ES-I3 (cell line): ENCODE results near the gene SEMA5B.
A peak's percentile ranks its signal among the peaks of the same experiment; 100 is the strongest.

Experiments used
- H3K36me3 ChIP-seq: 2 replicates; pipeline ENCODE4 v1.6.1; 2013; ENCODE audit warnings: mild to moderate bottlenecking, low read length, control low read depth, moderate library complexity; ENCODE audit not compliant: insufficient read depth
- H3K4me1 ChIP-seq: 2 replicates; pipeline ENCODE4 v1.6.1; 2013; ENCODE audit warnings: mild to moderate bottlenecking, control low read depth, low read length; ENCODE audit not compliant: insufficient read depth
- H3K9ac ChIP-seq: 2 replicates; pipeline ENCODE4 v1.6.1; 2013; ENCODE audit warnings: low read depth, mild to moderate bottlenecking, low read length, moderate library complexity
- H3K9me3 ChIP-seq: 2 replicates; pipeline ENCODE4 v1.6.1; 2013; ENCODE audit warnings: mild to moderate bottlenecking, low read length, moderate library complexity; ENCODE audit not compliant: control insufficient read depth, insufficient read depth

Gene SEMA5B

DNA sequence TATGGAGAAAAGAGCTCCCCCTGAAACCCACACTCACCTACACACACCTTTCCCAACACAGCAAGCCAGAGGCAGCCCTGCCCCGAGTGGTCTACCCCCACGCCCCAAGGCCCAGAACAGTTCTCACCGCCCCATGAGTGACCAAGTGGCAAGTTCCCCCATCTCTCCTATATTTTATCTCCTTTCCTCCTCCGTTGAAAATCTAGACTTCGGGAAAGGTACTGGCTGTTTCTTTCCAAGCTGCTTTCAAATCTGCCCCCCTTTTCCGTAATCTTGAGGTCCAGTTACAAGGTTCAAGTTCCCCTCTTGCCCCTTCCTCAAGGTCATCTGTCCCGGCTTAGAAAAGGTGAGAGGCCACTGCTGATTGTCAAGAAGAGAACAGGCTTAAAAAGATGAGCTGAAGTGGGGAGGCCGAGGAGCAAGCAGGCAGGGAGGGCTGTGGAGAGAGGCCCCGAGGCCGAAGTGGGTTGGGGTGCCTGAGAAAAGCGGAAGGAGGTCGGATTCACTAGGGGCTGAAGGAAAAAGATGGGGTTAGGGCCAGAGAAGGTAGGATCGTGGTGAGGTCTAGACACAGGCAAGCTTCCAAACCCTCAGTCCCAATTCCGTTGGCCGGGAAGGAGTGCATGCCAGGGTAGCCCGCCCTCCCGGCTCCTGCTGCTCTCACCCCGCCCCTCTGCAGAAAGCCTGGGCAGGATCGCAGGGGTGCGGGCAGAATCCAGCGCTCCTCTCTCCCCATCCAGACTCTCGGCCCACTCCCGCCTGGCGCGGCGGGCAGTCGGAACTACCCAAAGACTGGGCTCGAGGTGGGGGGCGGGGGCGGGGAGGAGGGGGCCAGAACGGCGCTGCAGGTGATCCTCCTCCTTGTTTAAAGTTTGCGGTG is 1.7 kb downstream of the SEMA5B start:
- no peaks in the 10 kb centered on the region for H3K36me3 ChIP-seq
- H3K9me3 ChIP-seq: no peaks in the 10 kb centered on the region
- peak overlapping the region; percentile 47 for H3K9ac ChIP-seq
- H3K4me1 ChIP-seq: peaks cover 18% of the 10 kb centered on the region

DNA sequence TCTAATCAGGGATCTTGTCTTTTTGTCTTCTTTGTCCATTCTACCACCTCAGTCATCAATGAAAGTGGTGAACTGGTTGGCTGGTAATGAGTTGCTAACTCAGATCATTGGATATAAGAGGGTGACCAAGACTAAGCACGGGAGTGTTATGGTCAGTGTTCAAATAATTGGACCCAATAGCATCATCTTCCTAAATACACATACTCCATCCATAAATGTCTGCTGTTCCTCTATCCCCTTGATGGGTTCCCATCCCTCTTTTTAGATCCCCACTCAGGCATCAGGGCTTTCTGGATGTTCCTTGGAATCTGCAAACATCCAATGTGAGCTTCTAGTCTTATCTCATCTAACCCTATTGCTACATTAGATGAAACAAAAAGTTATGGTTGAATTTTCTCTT is 3.5 kb downstream of the SEMA5B start:
- Histone ChIP-seq H3K9ac (no peak overlapping the region), H3K9me3 (no peaks in the 10 kb centered on the region), H3K36me3 (no peaks in the 10 kb centered on the region), H3K4me1 (peaks cover 24% of the 10 kb centered on the region)

DNA sequence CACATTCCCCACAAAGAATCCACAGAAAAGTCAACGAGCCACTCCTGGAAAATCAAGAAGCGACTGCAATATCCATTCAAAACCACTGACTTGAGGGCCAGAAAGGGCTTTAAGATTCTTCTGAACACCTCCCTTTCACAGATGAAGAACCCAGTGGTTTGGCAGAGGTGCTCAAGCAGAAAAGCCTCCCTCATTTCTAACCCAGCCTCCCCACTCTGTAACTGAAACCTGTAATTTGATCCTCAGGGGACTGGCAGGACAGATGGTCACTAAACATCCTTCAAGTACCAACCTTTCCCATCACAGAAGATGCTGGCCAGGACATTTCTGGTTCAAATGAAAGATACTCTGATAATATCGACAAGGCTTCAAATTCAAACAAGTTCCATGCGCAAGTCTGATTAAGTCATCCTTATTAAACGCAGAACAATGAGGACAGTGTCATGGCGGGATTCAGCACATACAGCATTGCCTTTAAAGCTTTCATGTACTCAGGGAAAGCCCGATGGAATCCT is 5.5 kb downstream of the SEMA5B start:
- Histone ChIP-seq H3K9me3 (no peaks in the 10 kb centered on the region), H3K36me3 (no peaks in the 10 kb centered on the region), H3K4me1 (peaks cover 22% of the 10 kb centered on the region), H3K9ac (no peak overlapping the region)

DNA sequence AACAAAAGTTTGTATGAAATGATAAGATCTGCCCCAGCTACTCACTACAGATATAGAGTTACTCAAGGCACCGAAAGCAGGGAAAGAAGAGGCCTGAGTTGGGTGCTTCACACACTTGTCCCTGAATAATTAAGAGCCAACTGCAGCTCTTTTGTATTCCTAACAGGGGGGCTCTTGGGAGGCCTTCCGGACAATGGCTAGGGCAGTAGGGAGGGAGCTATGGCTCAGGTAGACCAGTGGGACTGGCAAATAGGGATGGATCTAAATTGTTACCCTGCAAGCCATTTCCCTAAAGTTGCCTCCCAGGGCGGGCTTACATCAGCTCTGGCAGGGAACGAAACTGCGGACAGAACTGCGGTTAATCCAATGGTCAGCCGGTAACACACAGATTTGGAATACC is 6.2 kb downstream of the SEMA5B start:
- Histone ChIP-seq H3K36me3 (no peaks in the 10 kb centered on the region), H3K4me1 (peaks cover 22% of the 10 kb centered on the region), H3K9ac (no peak overlapping the region), H3K9me3 (no peaks in the 10 kb centered on the region)

DNA sequence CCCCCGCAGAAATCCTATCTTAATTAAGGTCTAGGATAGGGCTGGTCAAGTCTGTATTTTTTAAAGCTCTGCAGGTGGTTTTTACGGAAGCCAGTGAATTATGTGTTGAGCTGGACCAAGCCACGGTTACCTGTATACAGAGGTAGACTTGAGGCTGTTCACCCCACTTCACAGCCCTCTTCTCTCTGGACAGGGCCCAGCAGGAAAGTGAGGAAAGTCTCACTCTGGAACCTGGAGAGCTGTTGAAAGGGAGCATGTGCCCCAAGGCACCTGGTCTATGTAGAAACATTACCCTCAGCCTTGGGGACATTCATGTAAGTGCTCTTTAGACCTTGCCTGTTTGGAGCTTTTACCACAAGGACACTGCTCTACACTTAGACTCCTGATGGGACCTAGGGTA is 6.9 kb downstream of the SEMA5B start:
- no peak overlapping the region for H3K9ac ChIP-seq
- no peaks in the 10 kb centered on the region for H3K9me3 ChIP-seq
- peaks cover 22% of the 10 kb centered on the region for H3K4me1 ChIP-seq
- H3K36me3 ChIP-seq: no peaks in the 10 kb centered on the region

DNA sequence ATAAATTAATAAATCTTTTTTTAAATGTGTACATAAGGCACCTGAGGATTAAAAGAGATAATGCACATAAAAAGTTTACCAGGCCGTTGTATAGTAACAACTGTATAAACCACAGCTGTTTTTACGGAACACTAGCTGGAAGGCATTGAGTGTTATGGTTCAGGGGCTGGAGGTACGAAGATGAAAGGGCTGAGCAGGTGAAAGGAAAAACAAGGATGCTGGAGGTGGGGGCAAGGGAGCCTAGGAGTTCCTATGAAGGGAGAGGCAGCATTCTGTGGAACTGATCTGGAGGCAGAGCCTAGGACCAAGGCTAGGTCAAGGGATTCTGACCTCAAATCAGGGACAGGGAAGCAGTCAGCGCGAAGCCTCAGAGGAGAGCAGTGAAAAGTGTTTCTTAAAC is 8.0 kb downstream of the SEMA5B start:
- H3K36me3 ChIP-seq: no peaks in the 10 kb centered on the region
- H3K9ac ChIP-seq: no peak overlapping the region
- peaks cover 22% of the 10 kb centered on the region for H3K4me1 ChIP-seq

DNA sequence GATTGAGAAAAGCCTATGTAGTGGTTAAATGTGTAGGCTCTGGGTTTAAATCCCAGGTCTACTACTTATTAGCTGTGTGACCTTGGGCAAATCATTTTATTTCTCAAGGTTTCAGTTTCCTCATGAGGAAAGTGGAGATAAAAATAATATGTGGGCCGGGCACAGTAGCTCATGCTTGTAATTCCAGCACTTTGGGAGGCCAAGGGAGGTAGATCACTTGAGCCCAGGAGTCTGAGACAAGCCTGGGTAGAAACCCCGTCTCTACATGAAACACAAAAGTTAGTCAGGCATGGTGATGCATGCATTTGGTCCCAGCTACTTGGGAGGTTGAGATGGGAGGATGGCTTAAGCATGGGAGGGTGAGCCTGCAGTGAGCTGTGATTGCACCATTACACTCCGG is 8.4 kb downstream of the SEMA5B start:
- H3K4me1 ChIP-seq: peaks cover 22% of the 10 kb centered on the region

More for the DNA sequence above, 8.0 kb downstream of the SEMA5B start:
- no peaks in the 10 kb centered on the region for H3K9me3 ChIP-seq

DNA sequence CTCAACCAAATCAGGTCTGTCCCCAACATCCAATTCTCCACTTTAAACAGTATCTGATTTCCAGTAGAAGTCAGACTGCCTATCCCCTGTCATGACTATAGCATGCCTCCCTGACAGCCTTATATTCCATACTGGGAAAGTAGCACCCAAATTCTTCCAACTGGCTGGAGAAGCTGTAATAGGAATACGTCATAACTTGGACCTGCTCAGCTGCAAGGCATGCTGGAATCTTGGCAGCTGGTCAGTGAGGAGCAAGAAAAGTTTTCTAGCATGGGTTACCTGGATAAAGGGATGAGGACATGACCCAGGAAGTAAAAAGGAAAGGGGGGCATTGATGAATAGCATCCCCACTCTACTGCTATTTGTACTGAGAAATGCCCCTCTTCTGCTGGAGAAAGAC is 8.9 kb downstream of the SEMA5B start:
- no peak overlapping the region for H3K9ac ChIP-seq
- H3K36me3 ChIP-seq: no peaks in the 10 kb centered on the region
- H3K4me1 ChIP-seq: peaks cover 22% of the 10 kb centered on the region
- no peaks in the 10 kb centered on the region for H3K9me3 ChIP-seq

More for the DNA sequence above, 8.4 kb downstream of the SEMA5B start:
- no peak overlapping the region for H3K9ac ChIP-seq
- no peaks in the 10 kb centered on the region for H3K9me3 ChIP-seq
- no peaks in the 10 kb centered on the region for H3K36me3 ChIP-seq

DNA sequence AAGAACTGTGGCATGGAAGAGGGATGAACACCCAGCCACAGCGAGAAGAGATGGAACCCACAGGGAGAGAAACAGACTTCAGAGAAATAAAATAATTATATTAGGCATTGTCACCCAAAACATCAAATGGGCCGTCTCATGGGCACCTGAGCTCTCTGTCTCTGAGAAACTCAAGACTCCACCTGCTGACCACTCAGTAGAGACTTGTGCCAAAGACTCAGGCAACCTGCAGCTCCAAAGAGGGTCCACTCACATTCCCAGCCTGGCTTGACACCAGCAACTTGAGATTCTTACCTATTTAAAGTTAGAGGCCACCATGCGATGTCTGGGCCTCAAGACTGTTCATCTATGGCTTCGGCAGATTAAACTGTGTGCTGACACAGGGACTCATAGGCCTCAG is 12.0 kb downstream of the SEMA5B start:
- peaks cover 3% of the 10 kb centered on the region; the same call in 1 of the 2 replicates for H3K4me1 ChIP-seq
- H3K9me3 ChIP-seq: no peaks in the 10 kb centered on the region
- no peaks in the 10 kb centered on the region for H3K36me3 ChIP-seq
- H3K9ac ChIP-seq: no peak overlapping the region

DNA sequence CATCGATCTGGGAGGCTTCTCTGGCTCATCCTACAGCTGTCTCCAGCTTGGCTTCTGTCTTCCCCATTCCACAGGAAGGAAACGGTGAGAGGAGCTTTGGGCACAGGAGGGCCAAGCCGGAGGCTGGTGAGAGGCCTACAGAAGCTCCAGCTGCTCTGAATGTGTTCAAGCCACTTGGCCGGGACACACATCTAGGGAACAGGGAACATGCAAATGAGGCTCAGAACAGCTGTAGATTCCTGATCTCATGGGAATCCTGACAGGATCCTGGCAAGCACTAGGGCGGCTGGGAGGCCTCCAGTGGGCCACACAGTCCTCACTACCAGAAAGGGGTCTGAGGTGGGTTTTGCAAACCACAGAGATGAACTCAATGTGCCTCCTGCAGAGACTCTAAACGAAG is 13.7 kb downstream of the SEMA5B start:
- Histone ChIP-seq H3K36me3 (no peaks in the 10 kb centered on the region), H3K9me3 (no peaks in the 10 kb centered on the region), H3K4me1 (no peaks in the 10 kb centered on the region), H3K9ac (no peak overlapping the region)

DNA sequence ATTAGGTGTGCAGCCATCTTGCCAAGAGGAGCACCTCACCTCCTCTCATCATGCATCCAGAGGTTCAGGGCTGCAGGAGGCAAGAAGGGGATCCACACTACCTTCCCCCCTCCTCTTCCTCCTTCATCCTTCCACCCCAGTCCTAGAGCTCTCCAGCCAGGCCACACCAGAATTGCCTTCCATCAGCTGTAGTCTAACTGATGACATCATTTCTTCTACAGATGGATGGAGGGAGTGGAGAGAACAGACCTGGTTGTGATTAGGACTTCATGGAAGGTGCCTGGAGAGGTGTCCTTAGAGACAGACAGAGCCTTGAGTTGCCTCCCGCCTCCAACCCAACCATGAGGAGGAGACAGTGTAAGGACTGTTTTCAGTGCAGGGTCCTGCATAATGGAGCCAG is 14.9 kb downstream of the SEMA5B start:
- no peaks in the 10 kb centered on the region for H3K4me1 ChIP-seq
- H3K9ac ChIP-seq: no peak overlapping the region
- H3K36me3 ChIP-seq: no peaks in the 10 kb centered on the region
- no peaks in the 10 kb centered on the region for H3K9me3 ChIP-seq

DNA sequence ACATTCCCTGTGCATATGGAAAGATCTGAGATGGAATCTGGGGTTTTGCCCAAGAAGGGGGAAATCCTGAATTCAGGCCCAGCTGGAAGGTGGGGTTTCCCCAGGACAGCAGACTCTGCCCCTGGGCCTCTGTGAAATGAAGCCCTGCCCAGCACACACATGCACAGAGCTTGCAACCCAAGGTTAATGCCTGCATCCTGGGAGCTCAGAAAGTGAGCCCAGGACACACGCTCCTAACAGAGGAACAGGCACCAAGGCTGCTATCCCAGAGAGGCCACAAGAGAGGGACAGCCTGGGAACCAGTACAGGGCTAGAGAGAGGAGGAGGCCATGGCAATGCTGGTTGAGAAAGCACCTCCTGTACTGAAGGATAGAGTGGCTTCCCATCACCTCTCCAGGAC is 16.1 kb downstream of the SEMA5B start:
- Histone ChIP-seq H3K4me1 (no peaks in the 10 kb centered on the region), H3K9me3 (no peaks in the 10 kb centered on the region), H3K9ac (no peak overlapping the region), H3K36me3 (no peaks in the 10 kb centered on the region)

DNA sequence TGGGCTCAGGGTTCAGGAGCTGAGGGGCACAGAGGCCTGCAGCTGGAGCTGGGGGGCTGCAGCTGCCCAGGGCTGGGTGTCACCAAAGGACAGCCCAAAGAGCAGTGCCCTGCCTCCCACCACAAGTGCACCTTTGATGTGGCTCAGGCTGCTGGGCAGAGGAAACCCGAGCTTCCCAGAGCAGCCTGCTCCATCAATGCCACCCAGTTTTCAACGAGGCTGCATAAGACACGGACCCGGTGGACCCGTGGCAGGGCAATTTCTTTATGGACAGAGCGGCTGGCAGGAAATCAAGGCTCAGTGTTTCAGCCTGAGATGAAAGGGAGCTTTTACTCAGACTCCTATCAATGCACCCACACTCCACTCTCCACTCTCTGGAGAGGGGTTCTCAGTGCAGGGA is 18.7 kb downstream of the SEMA5B start:
- no peaks in the 10 kb centered on the region for H3K36me3 ChIP-seq

DNA sequence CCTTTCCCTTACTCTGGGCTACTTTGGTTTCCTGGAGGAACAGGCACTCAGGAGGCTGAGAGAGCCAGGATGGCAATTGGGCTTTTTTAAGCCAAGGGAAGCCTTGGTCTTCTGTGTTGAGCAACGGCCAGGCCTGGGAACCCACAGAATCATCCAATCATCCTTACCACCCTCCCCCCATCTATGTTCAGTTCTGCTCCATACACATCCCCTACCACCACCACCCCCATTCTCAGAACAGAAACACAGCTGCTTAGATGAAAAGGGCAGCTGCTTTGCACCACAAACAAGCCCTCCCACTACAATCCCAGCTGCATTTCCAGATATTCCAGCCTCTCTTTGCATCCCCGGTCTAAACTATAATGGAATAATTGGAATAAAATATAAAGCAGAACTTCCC is 21.0 kb downstream of the SEMA5B start:
- H3K4me1 ChIP-seq: peaks cover 5% of the 10 kb centered on the region; the same call in 1 of the 2 replicates
- no peaks in the 10 kb centered on the region for H3K36me3 ChIP-seq
- no peaks in the 10 kb centered on the region for H3K9me3 ChIP-seq
- no peak overlapping the region for H3K9ac ChIP-seq

More for the DNA sequence above, 18.7 kb downstream of the SEMA5B start:
- H3K4me1 ChIP-seq: no peaks in the 10 kb centered on the region
- no peak overlapping the region for H3K9ac ChIP-seq
- H3K9me3 ChIP-seq: no peaks in the 10 kb centered on the region

DNA sequence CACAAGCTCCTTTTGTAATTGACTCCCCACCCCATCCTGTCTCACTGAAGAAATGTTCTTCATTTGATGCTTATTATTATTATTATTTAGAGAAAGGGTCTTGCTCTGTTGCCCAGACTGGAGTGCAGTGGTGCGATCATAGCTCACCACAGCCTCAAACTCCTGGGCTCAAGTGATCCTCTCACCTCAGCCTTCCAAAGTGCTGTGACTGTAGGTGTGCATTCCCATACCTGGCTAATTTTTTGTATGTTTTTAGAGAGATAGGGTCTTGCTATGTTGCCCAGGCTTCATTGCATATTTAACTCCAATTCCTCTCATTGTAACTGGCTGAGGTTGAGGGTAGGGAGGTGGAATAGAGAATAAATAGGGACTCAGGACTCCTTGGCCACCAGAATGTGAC is 22.3 kb downstream of the SEMA5B start:
- peaks cover 5% of the 10 kb centered on the region; the same call in 1 of the 2 replicates for H3K4me1 ChIP-seq

More for the DNA sequence above, 22.3 kb downstream of the SEMA5B start:
- no peak overlapping the region for H3K9ac ChIP-seq
- no peaks in the 10 kb centered on the region for H3K9me3 ChIP-seq
- H3K36me3 ChIP-seq: no peaks in the 10 kb centered on the region
